HG03439 (cell line): ENCODE results near the gene TSEN15.
"Not testable (repeated sequence)": the region's sequence is repeated elsewhere in the genome, so short reads cannot be mapped to it uniquely, and the experiment has no call there.

Experiments
- ATAC-seq: cut with Tn5 transposase; IDR thresholded peaks from one replicate; pipeline ENCODE4 v1.9.1; 2021; ENCODE audit warnings: mild to moderate bottlenecking, moderate library complexity; ENCODE audit not compliant: unreplicated experiment

The TSEN15 gene

DNA sequence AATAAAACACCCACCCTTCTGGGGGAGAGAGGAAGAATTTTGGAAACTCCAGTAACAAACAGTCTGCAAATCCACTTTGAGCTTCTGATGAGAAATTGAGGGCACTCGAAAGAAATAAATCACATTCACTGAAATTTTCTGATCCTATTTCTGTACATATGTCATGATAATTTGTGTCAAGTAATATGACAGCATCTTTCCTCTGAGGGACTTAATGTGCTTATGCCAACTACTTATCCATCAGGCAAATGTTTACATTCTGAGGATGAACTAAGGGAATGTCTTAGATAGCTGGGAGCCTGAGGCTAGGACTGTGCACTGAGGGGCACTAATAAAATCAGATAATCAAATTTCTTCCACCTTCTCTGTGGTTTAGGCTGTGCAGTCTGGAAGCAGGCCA is 44.5 kb downstream of the TSEN15 start:
- no peak for ATAC-seq

DNA sequence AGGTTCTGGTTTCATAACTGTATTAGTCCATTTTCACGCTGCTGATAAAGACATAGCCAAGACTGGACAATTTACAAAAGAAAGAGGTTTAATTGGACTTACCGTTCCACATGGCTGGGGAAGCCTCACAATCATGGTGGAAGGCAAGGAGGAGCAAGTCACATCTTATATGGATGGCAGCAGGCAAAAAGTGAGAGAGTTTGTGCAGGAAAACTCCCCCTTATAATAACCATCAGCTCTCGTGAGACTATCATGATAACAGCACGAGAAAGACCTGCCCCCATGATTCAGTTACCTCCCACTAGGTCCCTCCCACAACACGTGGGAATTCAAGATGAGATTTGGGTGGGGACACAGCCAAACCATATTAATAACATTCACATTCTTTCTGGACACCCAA is 45.0 kb downstream of the TSEN15 start:
- not testable (repeated sequence) for ATAC-seq

DNA sequence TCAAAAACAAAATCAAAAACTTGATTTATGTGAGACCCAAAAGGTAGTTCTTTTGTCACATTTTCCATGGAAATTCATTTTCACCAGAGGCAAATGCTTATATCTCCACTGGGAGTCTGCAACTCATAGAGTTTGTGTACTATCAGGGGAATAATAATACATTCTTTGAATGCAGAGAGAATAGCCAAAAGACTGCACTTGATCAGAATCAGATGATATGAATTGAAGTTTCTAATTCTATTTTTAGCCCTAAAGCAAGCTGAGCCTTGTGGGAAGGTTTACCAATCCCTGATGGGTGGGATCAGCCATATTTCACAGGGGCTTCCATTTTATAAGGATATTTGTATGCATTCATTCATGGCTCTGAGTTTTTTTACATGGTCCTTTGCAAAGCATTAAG is 49.6 kb downstream of the TSEN15 start:
- no peak for ATAC-seq

DNA sequence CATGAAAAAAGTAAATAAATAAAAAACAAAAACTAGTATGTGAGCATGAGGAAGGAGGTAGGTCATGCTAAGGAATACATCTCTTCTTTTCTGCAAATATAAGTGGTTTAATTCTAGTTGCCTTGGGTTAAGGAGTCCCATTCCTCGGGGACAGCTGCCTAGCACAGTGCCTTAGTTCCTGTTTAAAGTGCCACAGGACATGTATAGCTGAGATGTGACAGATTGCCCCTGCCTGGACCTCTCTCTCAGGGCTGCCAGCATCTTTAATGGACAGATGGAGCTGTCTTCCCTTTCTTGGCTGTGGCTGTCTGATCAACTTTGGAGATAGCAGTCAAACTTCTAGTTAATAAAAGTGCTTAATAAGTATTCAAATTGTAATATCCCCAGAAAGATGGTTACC is 50.0 kb downstream of the TSEN15 start:
- ATAC-seq, result no peak

DNA sequence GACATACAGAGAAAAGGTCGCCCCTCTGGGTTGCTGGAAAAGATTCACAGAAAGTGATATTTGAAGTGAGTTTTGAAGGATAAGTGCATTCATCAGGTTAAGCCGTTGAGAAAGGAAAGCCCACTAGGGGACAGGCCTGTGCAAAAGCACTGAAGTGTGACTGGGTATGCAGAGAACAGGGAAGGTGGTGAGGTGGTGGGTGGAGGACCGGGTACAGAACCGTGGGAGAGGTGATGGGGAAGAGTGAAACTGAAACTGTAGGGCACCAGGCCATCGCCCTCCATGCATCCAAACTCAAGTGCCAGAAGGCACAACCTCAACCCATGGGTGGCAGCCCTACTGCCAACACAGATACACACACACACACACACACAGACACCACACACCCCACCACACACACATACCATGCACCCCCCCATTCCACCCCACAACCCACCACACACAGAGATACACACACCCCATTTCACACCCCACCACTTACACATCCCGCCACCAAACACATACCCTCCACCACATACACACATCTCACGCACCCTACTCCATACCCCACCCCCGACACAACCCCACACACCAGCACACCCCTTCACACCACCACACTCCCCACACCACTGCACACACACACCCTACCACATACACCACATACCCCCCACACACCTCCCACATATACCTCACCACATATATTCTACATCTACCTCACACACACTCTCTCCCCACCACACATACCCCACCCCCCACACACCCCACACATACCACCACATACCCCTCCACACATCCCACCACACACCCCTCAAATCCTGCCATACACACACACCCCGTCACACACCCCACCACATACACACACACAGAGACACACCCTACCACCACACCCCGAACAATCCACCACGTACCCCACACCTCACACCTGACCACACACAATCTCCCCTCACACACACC is 59.0 kb downstream of the TSEN15 start:
- ATAC-seq, result no peak

DNA sequence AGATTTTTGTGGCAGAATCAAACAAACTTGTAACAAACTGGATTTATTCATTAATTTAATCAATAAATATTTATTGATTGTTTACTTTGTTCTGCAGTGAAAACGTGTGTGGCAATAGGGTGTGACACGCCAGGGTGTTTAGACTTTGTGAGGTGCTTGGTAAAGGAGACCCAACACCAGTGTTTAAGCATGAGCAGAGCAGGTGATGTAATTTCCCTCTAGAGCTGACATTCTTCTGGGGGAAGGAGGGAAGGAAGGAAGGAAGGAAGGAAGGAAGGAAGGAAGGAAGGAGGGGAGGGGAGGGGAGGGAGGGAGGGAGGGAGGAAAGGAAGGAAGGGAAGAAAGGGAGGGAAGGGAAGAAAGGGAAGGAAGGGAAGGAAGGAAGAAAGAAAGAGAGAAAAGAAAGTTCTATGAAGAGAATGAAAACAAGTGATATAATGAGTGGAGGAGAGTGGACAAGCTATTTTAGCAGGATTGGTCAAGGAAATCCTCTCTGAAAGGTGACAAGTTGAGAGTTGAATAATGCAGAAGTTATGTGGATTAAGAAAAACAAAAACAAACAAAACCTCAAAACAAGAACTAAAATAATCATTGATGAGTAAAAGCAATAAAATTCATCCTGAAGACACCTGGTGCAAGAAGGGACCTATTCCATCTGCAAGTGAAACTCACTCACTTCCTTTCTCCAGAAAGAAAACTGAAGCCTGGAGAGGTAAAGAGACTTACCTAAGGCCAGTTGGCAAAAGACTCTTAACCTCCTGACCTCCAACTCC is 60.8 kb downstream of the TSEN15 start:
- ATAC-seq, result no peak

DNA sequence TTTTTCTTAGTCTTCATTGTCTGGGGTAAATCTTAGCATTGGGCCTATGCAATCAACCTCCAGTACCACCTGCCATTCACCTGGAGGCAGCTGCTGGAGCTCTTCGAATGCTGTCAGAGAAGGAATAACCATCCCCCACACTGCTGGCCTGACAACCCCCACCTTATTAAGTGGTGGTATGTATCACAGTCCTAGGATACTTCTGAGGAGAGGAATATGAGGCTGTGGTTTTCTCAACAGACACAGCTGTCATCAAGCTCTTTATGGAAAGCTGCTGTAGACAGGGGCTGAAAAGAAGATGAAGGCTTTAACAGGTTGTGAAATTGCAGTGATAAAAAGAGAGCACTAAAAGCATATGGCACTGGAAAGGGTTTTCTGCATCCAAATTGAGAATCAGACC is 61.7 kb downstream of the TSEN15 start:
- no peak for ATAC-seq

DNA sequence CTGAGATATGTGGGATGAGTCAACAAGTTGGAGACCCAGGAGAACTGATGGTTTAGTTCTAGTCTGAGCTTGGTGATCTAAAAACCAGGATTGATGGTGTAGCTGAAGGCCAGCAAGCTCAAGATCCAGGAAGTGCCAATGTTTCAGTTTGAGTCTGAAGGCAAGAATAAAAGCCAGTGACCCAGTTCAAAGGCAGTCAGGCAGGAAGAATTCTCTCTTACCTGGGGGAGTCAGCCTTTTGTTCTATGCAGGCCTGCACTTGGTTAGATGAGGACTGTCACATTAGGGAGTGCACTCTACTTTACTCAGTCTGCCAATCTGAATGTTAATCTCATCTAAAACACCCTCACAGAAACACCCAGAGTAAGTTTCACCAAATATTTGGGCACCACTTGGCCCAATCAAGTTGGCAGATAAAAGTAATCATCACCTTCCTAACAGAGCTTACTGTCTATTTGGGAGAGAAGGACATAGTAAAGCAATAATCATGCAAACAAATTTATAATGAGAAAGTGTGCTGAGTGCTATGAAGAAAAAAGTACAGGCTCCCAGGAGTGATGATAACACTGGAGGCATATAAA is 63.4 kb downstream of the TSEN15 start:
- no peak for ATAC-seq

DNA sequence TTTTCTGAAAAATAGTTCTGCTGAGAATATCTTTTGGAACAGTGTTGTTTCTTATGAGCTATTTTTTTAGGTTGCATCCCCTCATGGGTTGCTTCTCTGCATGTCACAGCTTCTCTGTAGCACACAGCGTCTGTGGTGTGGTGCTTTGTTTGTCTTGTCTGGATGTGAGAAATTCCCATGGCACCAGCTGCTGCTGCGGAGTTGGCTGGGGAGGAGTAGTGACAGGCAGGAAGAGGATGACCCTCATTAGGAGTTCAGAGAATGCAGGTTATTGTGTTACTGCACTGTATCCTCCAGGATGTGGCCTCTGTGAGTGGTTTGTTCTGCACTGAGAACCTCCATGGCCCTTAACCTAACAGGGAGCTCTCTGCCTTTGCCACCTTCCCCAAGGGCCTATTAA is 64.8 kb downstream of the TSEN15 start:
- ATAC-seq, result no peak

DNA sequence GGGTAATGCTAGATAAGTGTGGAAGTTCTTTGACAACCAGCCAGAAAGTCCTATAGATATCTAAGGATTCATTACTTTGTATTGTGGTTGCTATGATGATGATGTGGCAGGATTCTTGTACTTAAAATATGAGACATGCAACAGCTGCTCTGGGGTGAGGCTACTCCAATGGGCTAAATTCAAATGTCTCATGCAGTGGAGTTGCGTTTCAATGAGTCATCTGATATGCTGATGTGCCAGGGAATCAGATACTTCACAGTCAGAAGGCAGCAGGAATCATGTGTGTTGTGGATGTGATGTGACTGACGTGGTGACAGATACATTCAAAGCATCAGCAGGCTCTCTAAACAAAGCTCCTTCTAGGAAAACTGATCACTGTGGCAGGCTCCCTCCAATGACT is 66.5 kb downstream of the TSEN15 start:
- ATAC-seq, result no peak
